SW 1271 (cell line): ENCODE data around the gene PTTG2.
"Not testable (repeated sequence)": the region's sequence is repeated elsewhere in the genome, so short reads cannot be mapped to it uniquely, and the experiment has no call there.

ENCODE experiments used
- DNase-seq, 2 experiments: peaks; one replicate each; lab custom pipeline; 2025; lab: John Stamatoyannopoulos, UW

The PTTG2 gene

GRCh38 chr4:37960098-37960497 lies at the start of gene PTTG2:
TSS of gene PTTG2 (plus strand) at chr4:37960398. CDS start at chr4:37960435, 37 bp downstream.
- DNase-seq, result no peak

DNA sequence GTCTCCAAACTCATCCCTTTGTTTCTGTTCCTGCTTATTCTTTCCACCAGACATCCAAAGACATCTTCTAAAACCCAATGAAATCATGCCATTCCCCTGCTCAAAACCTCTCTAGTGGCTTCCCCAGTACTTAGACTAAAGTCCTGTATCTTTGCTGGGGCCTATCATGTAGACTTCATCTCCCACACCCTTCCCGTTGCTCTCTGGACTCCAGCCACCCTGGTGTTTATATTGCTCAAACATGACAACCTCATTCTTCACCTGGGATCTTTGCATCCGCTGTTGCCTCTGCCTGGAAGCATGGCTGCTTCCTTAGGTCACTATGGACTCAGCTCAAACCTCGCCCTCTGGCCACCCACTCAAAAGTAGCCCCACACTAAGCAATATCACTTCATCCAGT lies 45.7 kb upstream of the PTTG2 start:
- DNase-seq, result no peak

- DNase-seq, result no peak
Measured at GRCh38 chr4:37917388-37917787, 42.8 kb upstream of the PTTG2 start.

GRCh38 chr4:37918653-37919052 lies 41.5 kb upstream of the PTTG2 start:
- no peak for DNase-seq

DNA sequence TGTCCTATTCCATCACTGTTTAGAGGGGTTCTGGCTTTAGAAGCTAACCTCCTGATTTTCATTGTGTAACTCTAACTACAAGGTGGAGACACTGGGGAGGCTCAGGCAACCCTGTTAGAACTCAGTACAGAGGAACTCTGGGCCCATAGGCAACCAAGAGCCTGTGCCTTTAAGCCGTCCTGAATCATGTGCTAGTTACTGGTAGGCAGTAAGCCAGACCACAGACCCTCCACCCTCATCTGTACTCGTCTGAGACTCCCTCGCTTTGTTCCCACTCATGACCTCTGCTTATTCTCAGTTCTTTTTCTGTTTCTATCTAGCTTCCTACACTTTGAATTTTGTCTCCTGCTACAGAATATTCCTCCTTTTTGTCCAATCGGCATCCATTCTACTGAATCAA lies 37.9 kb upstream of the PTTG2 start:
- no peak for DNase-seq

DNA sequence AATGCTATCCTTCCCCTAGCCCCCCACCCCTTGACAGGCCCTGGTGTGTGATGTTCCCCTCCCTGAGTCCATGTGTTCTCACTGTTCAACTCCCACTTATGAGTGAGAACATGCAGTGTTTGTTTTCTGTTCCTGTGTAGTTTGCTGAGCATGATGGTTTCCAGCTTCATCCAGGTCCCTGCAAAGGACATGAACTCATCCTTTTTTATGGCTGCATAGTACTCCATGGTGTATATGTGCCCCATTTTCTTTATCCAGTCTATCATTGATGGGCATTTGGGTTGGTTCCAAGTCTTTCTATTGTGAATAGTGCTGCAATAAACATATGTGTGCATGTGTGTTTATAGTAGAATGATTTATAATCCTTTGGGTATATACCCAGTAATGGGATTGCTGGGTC lies 37.1 kb upstream of the PTTG2 start:
- DNase-seq, result not testable (repeated sequence)

- DNase-seq, result no peak
Measured at GRCh38 chr4:37924946-37925345, 35.3 kb upstream of the PTTG2 start.

- DNase-seq, result no peak
Measured at GRCh38 chr4:37927434-37927833, 32.8 kb upstream of the PTTG2 start.

DNA sequence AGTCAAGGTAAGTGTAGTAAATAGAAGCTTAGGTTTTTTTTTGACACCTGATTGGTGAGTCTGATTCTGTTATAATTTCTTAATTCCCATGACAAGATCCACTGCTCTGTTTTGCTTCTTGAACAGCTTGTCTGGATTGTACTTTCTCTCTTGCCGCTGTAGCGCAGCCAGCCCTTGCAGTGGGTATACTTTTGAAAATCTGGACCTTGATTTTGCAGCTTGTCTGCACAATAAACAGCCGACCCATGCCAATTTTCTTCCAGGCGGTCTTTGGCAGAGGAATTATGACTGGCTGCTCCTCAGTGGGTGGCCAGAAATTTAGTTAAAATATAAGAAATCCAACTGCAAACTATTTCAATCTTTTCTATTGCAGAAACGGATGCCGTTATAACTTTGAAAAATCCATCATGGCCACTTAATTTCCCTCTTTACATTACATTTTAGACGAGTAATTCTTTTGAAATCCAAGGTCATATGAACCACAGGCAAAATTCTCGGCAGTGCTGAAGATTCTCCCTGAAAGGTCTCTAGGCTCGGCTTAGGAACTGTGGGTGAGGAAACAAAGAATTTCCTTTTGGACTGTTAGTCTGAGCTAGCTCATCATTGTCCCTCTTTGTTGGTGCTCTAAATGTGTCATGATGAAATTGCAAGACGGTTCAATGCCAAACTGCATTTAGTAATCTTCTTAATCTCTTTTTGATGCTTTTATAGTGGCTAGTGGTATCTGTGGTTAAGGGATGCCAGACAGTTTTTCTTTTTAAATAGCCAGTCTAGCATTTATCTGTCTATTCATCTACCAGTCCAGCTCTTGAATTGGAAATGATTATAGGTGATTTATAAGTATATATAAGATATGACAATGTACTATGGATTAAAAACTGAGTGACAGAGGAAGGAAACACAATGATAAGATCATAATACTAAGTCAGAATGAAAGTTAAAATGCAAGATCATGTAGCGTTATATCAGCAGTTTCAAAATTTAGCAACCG lies 31.5 kb upstream of the PTTG2 start:
- DNase-seq, result no peak

GRCh38 chr4:37934096-37934495 lies 26.1 kb upstream of the PTTG2 start:
- no peak for DNase-seq

GRCh38 chr4:37934609-37935008 lies 25.6 kb upstream of the PTTG2 start:
- no peak for DNase-seq

- DNase-seq, result no peak
Measured at GRCh38 chr4:37935026-37935425, 25.2 kb upstream of the PTTG2 start.

DNA sequence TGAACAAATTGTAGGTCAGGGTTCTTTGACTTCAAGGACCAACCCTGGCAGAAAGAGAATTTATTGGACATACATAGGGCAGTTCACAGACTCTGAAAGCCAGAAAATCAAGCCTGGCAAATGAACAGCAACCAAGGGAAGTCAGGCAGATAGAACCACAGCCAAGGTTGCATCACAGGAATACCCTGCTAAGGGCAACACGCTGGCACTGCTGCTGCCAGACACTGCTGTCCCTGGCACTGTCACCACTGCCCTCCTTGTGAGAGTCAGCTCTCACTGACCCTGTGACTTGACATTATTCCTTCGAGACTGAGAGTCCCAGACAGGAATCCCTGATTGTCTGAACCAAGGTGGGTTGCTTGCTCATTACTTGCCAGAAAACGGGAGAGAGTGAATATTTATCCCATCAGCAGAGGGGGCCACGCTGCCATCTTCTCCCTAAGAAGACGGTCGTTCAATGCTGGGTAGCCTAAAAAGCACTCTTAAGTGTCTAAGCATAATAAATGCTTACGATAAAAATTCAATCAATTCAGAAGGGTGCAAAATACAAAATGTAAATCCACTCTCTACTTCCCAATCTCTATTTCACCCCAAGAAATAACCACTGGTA lies 23.2 kb upstream of the PTTG2 start:
- DNase-seq, result no peak

- DNase-seq, result no peak
Measured at GRCh38 chr4:37938208-37938607, 22.0 kb upstream of the PTTG2 start.

DNA sequence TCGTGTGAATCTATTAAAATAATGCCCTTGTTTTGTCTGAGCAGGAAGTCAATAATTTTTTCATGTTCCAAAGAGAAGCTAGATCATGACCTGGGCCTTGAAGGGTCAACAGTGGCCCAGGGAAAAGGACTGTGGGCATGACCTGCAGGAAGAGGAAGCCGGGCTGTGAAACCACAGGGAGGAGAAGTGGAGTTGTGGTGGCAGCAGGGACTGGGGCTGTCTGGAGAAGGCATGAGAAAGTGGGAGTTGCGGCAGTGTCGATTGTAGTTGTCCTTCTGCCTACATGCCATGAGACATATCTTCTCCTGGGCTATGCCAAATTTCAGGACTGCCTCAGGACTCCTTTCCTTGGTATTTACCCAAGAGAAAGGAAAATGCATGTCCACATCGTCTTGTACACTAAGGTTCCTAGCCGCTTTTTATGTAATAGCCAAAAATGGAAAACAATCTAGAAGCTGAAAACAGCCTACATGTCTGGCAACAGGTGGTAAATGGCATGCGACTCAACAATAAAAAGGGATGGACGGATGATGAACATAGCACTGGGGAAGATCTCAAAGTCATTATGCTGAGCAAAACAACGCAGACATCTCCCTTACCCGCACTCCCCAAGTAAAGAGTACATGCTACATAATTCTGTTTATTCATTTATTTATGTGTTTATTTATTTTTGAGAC lies 13.6 kb upstream of the PTTG2 start:
- no peak for DNase-seq

- no peak for DNase-seq
Measured at GRCh38 chr4:37948542-37948941, 11.7 kb upstream of the PTTG2 start.

- DNase-seq, result no peak
Measured at GRCh38 chr4:37949636-37950426, 10.4 kb upstream of the PTTG2 start.

DNA sequence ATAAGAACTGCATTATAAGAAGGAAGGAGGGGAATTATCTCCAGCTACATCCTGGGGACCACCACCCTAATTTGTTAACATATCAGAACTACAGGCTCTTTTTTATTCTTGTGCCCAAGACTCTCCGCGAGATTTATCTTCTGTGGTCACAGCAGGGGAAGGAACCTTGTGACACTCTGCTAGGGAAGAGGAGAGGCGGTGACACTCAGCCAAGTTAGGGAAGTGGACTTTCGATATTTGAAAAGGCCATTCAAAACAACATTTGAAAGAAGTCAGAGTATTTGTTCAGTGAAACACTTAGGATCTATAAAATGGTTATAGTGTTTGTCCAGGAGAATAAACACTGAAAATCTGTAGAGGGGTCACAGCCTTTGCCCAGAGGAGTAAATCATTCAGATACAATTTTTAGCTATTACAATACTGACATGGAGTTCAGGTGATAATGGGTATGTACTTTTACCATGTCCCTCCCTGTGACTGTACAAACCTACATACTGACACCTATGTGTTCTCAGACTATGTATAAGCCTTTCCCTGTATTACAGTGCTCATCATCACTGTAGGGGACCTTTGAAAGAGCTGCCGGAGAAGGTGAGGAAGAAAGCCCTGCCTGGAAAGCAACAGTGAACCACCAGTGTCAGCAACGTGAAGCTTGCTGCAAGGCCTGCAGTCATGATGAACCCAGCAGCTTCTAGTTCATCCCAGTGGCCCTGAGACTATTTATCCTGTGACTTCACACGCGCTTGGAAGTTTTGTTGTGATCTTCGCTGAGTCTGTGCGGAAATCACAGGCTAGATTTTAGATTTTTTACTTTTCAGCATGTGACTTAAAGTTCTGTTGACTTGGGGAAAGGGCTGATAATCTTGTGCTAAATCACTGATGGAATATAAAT lies 8.5 kb upstream of the PTTG2 start:
- no peak for DNase-seq

- DNase-seq, result no peak
Measured at GRCh38 chr4:37953156-37953555, 7.0 kb upstream of the PTTG2 start.

GRCh38 chr4:37953620-37954293 lies 6.4 kb upstream of the PTTG2 start:
- DNase-seq, result no peak
